ENCODE results near the gene SEC22C. TPM values are rescaled to one million over a fixed set of nuclear protein-coding genes. Genes with fewer than 3 reads are reported as not detected.

Gene SEC22C
- polyA plus RNA-seq, 3 donors: 15.3 to 28.4 (median 27.4) TPM

GRCh38 chr3:42503251-42503924, 78.4 kb downstream of the SEC22C start:
- Histone ChIP-seq H3K79me2 (ENCODE audit: insufficient read depth, low read length) (peaks cover 22% of the 10 kb centered on the region), H3K27ac (ENCODE audit: low read depth in 1 of 2, low read length in 2 of 2) (peak overlapping the region in 1 of 2 donors; percentile 63), H3K4me2 (replicated peaks; ENCODE audit: extremely low read depth, low read length, poor library complexity, severe bottlenecking) (peak overlapping the region; percentile 88), H3K36me3 (replicated peaks in 1 of 2; ENCODE audit: control insufficient read depth in 1 of 2, insufficient read depth in 2 of 2, low read length in 2 of 2) (no peaks in the 10 kb centered on the region), H3K27me3 (ENCODE audit: control insufficient read depth in 2 of 2, insufficient read depth in 2 of 2, low read length in 2 of 2) (peaks cover 12 to 26% of the 10 kb centered on the region in 2 donors), H4K20me1 (ENCODE audit: insufficient read depth, low read length) (peaks cover 36% of the 10 kb centered on the region), H3K4me1 (ENCODE audit: control insufficient read depth in 1 of 2, insufficient read depth in 2 of 2, low read length in 2 of 2) (peaks cover 60 to 69% of the 10 kb centered on the region in 2 donors), H3K9ac (ENCODE audit: insufficient read depth, low read length, poor library complexity, severe bottlenecking) (peak overlapping the region; percentile 62), H2AFZ (ENCODE audit: insufficient read depth, low read depth, low read length, poor library complexity, severe bottlenecking) (peak overlapping the region; percentile 84), H3K4me3 (replicated peaks in 1 of 3; ENCODE audit: low read depth in 2 of 3, low read length in 3 of 3) (peak overlapping the region; percentile 48 to 89 (median 69)), H3K9me3 (replicated peaks in 1 of 2; ENCODE audit: control insufficient read depth in 1 of 2, insufficient read depth in 1 of 2, low read length in 2 of 2) (no peaks in the 10 kb centered on the region)
- no peak for TF ChIP-seq CTCF (IDR thresholded peaks at IDR 0.05)
- peaks cover 62% of the 10 kb centered on the region for H3K4me1 Mint-ChIP-seq
- H3K36me3 Mint-ChIP-seq: peaks cover 14 to 20% of the 10 kb centered on the region in 2 donors
- peaks cover 0 to 4% (median 3%) of the 10 kb centered on the region in 7 donors for H3K9me3 Mint-ChIP-seq
- peaks cover 27 to 41% (median 32%) of the 10 kb centered on the region in 3 donors for H3K27me3 Mint-ChIP-seq (ENCODE audit: low read depth in 3 of 3)
- intact Hi-C loops (cut with micrococcal nuclease): loop anchor here (5.0 kb wide), 2 partner anchors 34 to 44 kb away; no protein-coding TSS in a partner anchor
- WGBS (ENCODE audit: insufficient coverage): 60% methylated on average over 1 of the region's 4 CpGs
- H3K4me3 Mint-ChIP-seq: peak overlapping the region; percentile 86 to 93
- peak in 2 of 3 donors; percentile 14 to 23 for DNase-seq
- peak overlapping the region in 5 of 7 donors; percentile 11 to 88 (median 64) for H3K27ac Mint-ChIP-seq

DNA sequence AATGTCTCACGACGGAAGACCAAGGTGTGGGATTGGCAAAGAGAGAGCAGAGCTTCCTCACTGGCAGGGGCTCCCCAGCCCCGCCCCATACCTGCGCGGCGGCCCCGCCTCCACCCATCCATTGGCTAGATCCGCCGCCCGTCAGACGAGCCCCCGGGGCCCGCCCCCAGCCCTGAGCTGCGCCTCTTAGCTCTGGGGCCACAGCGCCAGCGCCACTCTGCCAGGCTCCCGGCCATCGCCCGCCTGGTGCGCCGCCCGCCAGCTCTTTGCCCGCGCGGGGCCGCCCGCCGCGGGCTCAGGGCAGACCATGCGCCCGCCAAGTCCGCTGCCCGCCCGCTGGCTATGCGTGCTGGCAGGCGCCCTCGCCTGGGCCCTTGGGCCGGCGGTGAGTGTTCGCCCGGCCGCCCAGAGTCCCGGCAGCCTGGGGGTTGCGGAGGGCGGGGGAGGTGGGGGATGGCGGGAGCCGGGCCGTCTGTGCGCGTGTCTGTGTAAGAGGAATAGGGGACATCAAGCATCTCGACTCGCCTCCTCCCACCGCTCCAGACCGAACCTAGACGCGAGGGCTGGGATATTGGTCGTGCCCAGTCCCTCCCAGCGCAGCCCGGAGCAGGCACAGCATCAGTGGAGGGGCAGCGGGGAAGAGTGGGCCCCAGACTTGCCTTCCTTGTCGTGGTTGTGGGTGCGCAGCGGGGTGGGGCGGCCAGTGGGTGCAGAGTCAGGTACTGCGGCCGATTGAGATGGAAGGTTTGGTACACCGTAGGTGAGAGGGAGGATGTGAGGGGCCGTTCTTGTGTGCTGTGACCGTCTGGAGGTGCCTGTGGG, 79.1 kb downstream of the SEC22C start, which contains the start of gene VIPR1:
Gene VIPR1, plus strand, starts transcription at position 215 of the 822 bp plus-strand sequence. Its CDS starts 93 bp downstream, at position 308.
- peak within 1 kb of the TSS in 1 of 2 donors; percentile 63 for H3K27ac ChIP-seq (ENCODE audit: low read depth in 1 of 2, low read length in 2 of 2)
- peak within 1 kb of the TSS; percentile 88 for H3K4me2 ChIP-seq (replicated peaks; ENCODE audit: extremely low read depth, low read length, poor library complexity, severe bottlenecking)
- Mint-ChIP-seq H3K36me3 (peaks cover 14 to 20% of the 10 kb centered on the region in 2 donors), H3K4me3 (peak within 1 kb of the TSS; percentile 92 to 94), H3K4me1 (peaks cover 56% of the 10 kb centered on the region), H3K9me3 (peaks cover 0 to 4% (median 3%) of the 10 kb centered on the region in 7 donors), H3K27me3 (ENCODE audit: low read depth in 3 of 3) (peaks cover 27 to 45% (median 33%) of the 10 kb centered on the region in 3 donors), H3K27ac (peak within 1 kb of the TSS; percentile 57 to 88 (median 81))
- H3K27me3 ChIP-seq (ENCODE audit: control insufficient read depth in 2 of 2, insufficient read depth in 2 of 2, low read length in 2 of 2): peaks cover 12 to 26% of the 10 kb centered on the region in 2 donors
- no peaks in the 10 kb centered on the region for H3K36me3 ChIP-seq (replicated peaks in 1 of 2; ENCODE audit: control insufficient read depth in 1 of 2, insufficient read depth in 2 of 2, low read length in 2 of 2)
- peaks cover 22% of the 10 kb centered on the region for H3K79me2 ChIP-seq (ENCODE audit: insufficient read depth, low read length)
- peak within 1 kb of the TSS; percentile 62 for H3K9ac ChIP-seq (ENCODE audit: insufficient read depth, low read length, poor library complexity, severe bottlenecking)
- H3K4me3 ChIP-seq (replicated peaks in 1 of 3; ENCODE audit: low read depth in 2 of 3, low read length in 3 of 3): peak within 1 kb of the TSS; percentile 48 to 89 (median 69)
- H4K20me1 ChIP-seq (ENCODE audit: insufficient read depth, low read length): peaks cover 30% of the 10 kb centered on the region
- no peaks in the 10 kb centered on the region for H3K9me3 ChIP-seq (replicated peaks in 1 of 2; ENCODE audit: control insufficient read depth in 1 of 2, insufficient read depth in 1 of 2, low read length in 2 of 2)
- intact Hi-C loops (cut with micrococcal nuclease): loop anchor here (5.0 kb wide), 2 partner anchors 35 to 45 kb away; no protein-coding TSS in a partner anchor
- peak; percentile 56 to 66 (median 65) for DNase-seq
- peak within 1 kb of the TSS; percentile 84 for H2AFZ ChIP-seq (ENCODE audit: insufficient read depth, low read depth, low read length, poor library complexity, severe bottlenecking)
- 13% methylated on average over 49 of the region's 69 CpGs for WGBS (ENCODE audit: insufficient coverage)
- H3K4me1 ChIP-seq (ENCODE audit: control insufficient read depth in 1 of 2, insufficient read depth in 2 of 2, low read length in 2 of 2): peaks cover 53 to 61% of the 10 kb centered on the region in 2 donors
- TF ChIP-seq CTCF (IDR thresholded peaks at IDR 0.05): no peak
